ENCODE results near the gene NECAP2.

Gene NECAP2, protein sequence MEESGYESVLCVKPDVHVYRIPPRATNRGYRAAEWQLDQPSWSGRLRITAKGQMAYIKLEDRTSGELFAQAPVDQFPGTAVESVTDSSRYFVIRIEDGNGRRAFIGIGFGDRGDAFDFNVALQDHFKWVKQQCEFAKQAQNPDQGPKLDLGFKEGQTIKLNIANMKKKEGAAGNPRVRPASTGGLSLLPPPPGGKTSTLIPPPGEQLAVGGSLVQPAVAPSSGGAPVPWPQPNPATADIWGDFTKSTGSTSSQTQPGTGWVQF

GRCh38 chr1:16440470-16441281 lies at the start of gene NECAP2:
Gene NECAP2 (plus strand): TSS chr1:16440724. CDS start chr1:16440762, 38 bp downstream.
- peak; percentile 83 to 90 for DNase-seq (ENCODE audit: low read depth in 2 of 2, low spot score in 1 of 2)

DNA sequence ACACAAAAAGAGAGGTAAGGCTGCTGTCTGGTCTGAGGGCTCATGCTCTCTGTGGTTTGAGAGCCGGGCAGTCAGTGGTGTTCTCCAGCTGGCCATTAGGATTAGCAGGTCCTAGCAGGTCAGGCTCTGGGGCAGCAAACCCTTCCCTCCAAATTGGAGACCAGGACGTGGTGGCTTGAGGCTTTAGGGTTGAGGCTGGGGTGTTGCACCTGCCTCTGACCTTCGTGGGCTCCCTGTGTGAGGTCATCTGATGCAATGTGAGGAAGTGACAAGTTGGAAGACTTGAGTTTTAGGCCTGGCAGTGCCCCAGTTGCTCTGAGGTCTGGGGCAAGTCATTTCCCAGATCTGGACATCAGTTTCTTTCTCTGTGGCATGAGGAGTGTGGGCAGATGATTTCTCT lies 49.1 kb upstream of the NECAP2 start:
- no peak for DNase-seq (ENCODE audit: low read depth in 2 of 2, low spot score in 1 of 2)

DNA sequence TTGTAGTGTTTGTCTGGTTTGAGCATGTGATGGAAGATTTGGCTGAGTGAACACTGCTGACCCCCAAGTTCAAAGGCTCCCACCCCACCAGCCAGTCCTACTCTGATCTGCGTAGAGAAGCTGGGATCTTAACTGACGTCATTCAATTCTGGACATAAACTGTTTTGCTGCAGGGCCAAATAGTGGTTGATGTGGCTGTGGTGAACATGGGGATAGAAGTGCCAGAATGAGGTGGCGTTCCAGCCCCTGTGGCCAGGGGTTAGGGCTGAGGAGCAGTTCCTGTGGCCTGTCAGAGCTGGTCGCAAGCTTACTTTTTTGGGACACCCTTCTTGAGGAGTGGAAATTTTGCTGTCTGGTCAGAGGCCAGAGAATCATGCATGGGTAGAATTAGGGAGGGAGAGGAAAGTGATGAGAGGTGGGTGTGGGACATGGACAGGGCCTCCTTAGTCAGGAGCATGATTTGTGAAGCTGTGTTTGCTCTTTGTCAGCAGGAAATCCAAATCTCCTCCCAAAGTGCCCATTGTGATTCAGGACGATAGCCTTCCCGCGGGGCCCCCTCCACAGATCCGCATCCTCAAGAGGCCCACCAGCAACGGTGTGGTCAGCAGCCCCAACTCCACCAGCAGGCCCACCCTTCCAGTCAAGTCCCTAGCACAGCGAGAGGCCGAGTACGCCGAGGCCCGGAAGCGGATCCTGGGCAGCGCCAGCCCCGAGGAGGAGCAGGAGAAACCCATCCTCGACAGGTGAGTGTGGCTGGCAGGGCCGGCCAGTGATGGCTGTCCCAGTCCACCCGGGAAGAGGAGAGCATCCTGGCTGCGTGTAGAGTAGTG lies 47.6 kb upstream of the NECAP2 start:
- DNase-seq (ENCODE audit: low read depth in 2 of 2, low spot score in 1 of 2) = no peak

DNA sequence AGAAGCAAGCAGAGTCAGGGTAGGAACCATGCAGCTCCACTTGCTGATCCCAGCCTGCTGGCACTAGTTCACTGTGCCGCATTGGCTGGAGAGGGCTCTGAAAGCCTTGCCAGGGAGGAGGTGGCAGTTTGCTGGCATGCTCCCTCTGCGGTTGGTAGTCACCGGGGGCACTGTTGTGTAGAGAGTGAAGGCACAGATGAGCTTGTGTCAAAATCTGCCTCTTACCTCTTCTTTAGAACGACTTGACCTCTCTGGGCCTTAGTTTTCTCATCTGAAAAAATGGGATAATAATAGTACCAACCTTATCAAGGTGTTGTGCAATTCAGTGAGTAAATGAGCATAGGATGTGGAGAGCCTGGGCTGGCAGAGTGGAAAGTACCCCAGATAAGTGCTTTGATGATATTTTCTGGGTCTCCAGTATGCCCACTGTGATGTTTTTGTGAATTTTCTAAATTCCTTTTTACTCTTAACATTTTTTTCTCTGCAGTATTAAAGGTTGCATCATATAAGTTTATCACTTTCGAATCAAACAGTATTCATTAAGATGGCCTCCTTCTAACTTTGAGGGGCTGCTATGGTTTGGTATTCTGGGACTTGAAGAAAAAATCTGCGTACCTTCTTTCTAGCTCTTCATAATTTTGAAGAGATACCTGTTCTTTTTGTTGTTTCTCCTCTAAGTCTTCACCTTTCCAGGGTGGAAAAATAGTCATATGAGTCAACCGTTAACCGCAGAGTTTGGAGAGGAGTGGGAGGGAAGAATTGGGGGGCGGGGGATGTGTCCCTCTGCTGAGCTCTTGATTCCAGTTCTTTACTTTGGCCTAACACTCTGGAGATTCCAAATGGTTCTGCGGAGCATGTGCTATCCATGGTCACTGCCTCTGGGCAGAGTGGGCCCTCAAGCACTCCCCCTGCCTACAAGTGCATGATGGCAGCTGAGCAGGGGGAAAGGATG lies 46.7 kb upstream of the NECAP2 start:
- no peak for DNase-seq (ENCODE audit: low read depth in 2 of 2, low spot score in 1 of 2)

DNA sequence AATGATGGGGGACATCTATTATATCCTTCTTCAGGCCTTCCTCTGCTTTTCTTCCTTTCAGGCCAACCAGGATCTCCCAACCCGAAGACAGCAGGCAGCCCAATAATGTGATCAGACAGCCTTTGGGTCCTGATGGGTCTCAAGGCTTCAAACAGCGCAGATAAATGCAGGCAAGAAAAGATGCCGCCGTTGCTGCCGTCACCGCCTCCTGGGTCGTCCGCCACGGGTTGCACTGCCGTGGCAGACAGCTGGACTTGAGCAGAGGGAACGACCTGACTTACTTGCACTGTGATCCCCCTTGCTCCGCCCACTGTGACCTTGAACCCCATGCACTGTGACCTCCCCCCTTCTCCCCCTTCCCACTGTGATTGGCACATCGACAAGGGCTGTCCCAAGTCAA lies 45.5 kb upstream of the NECAP2 start:
- no peak for DNase-seq (ENCODE audit: low read depth in 2 of 2, low spot score in 1 of 2)

GRCh38 chr1:16396591-16396990 lies 43.9 kb upstream of the NECAP2 start:
- no peak for DNase-seq (ENCODE audit: low read depth in 2 of 2, low spot score in 1 of 2)

DNA sequence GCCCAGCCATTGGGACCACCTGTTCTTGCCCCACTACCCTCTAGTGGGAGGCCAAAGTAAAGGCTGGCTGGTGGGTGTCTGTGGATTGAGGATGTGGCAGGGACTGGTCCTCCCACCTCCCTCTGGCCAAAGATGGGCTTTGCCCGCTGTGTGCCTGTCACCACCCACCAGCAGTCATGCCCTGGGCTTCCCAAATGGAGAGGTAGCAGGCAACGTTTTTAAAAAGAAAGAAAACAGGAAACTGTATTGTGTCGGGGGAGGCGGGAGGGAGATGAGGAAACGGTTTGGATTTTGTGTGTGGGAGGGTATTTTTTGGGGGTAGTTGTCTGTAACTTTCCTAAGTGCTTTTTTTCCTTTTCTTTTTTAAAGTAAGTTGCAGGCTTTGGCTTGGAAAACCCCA lies 43.4 kb upstream of the NECAP2 start:
- no peak for DNase-seq (ENCODE audit: low read depth in 2 of 2, low spot score in 1 of 2)

DNA sequence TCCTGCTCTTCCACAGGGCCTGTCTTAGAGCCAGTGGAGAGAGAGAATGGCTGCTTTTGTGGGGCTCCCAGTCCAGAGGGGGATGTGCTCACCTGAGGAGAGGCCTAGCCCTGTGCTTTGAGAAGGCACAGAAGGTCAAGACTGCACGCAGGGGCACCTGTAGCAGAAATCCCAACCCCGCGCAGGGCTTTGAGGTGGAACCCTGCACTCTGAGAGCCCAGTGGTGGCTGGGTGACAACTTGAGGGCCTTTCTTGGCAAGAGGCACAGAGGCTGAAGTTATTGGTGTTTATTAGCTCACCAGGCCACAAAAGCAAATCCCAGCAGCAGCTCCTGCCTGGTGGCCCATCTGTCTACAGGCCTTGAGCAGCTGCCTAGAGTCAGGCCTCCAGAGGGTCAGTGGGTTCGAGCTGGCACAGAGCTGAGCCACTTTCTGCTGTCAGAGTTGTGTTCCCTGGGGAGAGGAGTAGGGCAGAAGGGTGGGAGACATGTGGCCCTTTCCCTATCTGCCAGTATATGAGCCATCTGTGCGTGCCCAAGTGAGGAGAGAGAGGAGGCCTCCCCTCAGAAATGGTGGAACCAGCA lies 42.1 kb upstream of the NECAP2 start:
- no peak for DNase-seq (ENCODE audit: low read depth in 2 of 2, low spot score in 1 of 2)

GRCh38 chr1:16402742-16403141 lies 37.8 kb upstream of the NECAP2 start:
- DNase-seq (ENCODE audit: low read depth in 2 of 2, low spot score in 1 of 2) = no peak

DNA sequence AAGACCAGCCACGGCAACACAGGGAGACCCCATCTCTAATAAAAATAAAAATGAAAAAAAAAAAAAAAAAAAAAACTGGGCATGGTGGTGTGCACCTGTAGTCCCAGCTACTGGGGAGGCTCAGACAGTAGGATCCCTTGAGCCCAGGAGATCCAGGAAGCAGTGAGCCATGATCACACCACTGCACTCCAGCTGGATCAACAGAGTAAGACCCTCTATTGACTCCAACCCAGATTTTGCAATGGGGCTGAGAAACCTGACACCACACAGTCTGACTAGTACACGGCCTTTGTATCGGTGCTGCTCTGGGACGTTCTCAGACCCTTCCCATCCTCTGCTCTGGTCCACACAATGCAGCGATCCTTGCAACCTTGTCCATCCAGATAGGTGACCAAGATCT lies 35.1 kb upstream of the NECAP2 start:
- no peak for DNase-seq (ENCODE audit: low read depth in 2 of 2, low spot score in 1 of 2)

GRCh38 chr1:16406868-16407267 lies 33.7 kb upstream of the NECAP2 start:
- no peak for DNase-seq (ENCODE audit: low read depth in 2 of 2, low spot score in 1 of 2)

DNA sequence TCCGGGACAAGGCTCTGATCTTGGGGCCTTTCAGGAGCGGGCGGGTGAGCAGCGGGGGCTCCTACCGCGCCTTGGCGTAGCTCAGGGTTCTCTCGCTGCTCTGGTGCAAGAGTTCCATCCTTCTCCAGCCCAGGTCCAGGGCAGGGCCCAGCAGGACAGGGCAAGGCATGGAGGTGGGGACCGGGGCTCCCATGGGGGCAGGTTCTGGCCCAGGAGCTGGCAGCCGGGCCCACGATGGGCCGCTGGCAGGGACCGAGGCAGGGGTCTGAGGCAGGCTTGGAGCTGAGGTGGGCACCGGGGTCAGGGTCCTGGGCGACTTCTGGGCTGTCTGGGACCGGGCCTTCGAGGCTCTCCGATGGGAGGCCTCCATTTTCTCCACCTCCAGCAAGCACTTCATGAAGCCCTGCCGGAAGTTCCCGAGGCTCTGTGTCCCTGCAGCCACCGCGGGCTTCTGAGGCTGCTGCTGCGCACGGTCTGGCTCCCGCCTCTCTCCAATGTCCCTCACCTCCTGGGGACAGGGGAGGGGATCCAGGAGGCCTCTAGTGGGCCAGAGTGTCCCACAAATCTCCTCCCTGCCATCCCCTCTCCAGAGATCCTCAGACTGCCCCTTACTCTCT lies 30.9 kb upstream of the NECAP2 start:
- DNase-seq (ENCODE audit: low read depth in 2 of 2, low spot score in 1 of 2) = no peak

- DNase-seq (ENCODE audit: low read depth in 2 of 2, low spot score in 1 of 2) = no peak
These were observed 29.7 kb upstream of the NECAP2 start for GRCh38 chr1:16410803-16411202.

DNA sequence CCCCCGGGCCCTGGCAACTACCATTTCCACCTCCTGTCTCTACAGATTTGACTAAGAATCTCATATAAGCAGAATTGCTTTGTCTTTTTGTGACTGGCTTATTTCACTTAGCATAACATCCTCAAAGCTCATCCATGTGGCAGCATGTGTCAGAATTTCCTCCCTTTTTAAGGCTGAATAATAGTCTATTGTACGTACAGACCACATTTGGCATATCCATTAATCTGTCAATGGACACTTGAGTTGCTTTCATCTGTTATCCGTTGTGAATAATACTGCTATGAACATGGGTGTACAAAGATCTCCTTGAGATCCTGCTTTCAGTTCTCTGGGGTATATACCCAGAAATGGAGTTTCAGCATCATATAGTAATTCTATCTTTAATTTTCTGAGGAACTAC lies 27.3 kb upstream of the NECAP2 start:
- DNase-seq (ENCODE audit: low read depth in 2 of 2, low spot score in 1 of 2) = no peak

GRCh38 chr1:16418823-16419425 lies 21.6 kb upstream of the NECAP2 start:
- no peak for DNase-seq (ENCODE audit: low read depth in 2 of 2, low spot score in 1 of 2)

GRCh38 chr1:16420424-16421118 lies 20.0 kb upstream of the NECAP2 start:
- peak; percentile 16 to 24 for DNase-seq (ENCODE audit: low read depth in 2 of 2, low spot score in 1 of 2)

DNA sequence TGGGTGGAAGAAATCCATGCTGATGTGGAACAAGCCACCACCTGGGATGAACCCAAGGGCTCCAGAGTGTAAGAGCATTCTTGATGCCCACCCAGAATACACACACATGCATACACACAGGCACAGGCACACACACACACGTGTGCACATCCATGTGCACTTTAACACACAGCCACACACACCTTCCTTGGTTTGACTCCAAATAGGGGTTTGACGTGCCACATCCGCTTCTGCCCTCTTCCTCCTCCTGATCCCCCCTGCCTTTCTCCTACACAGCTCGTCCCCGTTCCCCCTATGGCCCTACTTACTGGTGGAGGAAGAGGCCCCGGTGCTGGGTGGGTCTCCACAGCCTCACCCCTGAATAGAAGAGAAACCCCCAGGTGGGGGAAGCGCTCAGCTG lies 19.3 kb upstream of the NECAP2 start:
- DNase-seq (ENCODE audit: low read depth in 2 of 2, low spot score in 1 of 2) = no peak

DNA sequence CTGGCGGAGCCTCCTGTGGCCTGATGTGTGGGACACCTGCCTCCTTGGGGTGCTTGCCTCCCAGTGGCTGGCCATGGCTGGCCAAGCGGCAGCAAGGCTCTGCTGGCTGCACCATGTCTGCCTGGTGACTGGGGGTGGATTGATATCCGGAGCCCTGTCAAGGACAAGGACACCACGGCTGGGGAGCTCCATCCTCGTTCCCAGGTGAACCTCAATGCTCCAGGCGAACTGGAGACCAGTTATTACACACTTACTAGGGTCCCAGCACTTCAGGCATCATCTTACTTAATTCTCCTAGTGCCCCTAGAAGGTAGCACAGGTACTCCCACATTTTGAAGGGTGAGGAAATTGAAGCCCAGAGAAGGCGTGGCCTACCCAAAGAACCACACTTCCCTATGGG lies 18.5 kb upstream of the NECAP2 start:
- no peak for DNase-seq (ENCODE audit: low read depth in 2 of 2, low spot score in 1 of 2)

Measured in stimulated activated CD8-positive, alpha-beta memory T cell treated with anti-CD3 and anti-CD28 coated beads, Interleukin-4, amount 100 ng/mL, for 4 hours (primary cell).